Activated naive CD8-positive, alpha-beta T cell treated with anti-CD3 and anti-CD28 coated beads, Interleukin-2, amount 10 ng/mL, durations not matched to agents 7 days and 5 days (primary cell): ENCODE results near the gene RPTN. TPM values are rescaled to one million over a fixed set of nuclear protein-coding genes. Genes with fewer than 3 reads are reported as not detected.

Experiments used
- ATAC-seq: fragments of 150-1000 bp; cut with Tn5 transposase; one replicate; pipeline ENCODE4 v1.10.0; 2021; ENCODE audit warnings: low read depth, moderate library complexity
- POLR2A ChIA-PET: fragments of 350-600 bp; sonication (Branson Sonifier 250); formaldehyde crosslinking; loops from one replicate; lab custom pipeline; 2021; ENCODE audit warnings: antibody characterized with exemption; lab: Charles Lee
- DNase-seq: peaks from one replicate; pipeline ENCODE4 v3.0.0; 2021
- H3K27ac Mint-ChIP-seq: one replicate; pipeline ENCODE4 v1.8.0; 2022; ENCODE audit warnings: mild to moderate bottlenecking, mixed read lengths
- H3K27me3 Mint-ChIP-seq: one replicate; pipeline ENCODE4 v1.8.0; 2022; ENCODE audit warnings: mild to moderate bottlenecking, moderate library complexity, mixed read lengths
- H3K36me3 Mint-ChIP-seq: one replicate; pipeline ENCODE4 v1.8.0; 2021; ENCODE audit warnings: mild to moderate bottlenecking, mixed read lengths
- H3K4me1 Mint-ChIP-seq: one replicate; pipeline ENCODE4 v1.8.0; 2021; ENCODE audit warnings: mixed read lengths
- H3K4me3 Mint-ChIP-seq: one replicate; pipeline ENCODE4 v1.8.0; 2022; ENCODE audit warnings: mild to moderate bottlenecking, moderate library complexity, mixed read lengths
- H3K9me3 Mint-ChIP-seq: one replicate; pipeline ENCODE4 v1.8.0; 2021; ENCODE audit warnings: mixed read lengths
- total RNA-seq, 2 experiments: library from RNA; stranded (reverse); gene quantifications; one replicate each; pipeline ENCODE4 v1.2.3, GENCODE V29; 2021

The RPTN gene
- total RNA-seq, result not detected

GRCh38 chr1:152159144-152159543 is at the start of gene RPTN:
Gene RPTN (minus strand): TSS chr1:152159228. CDS start chr1:152157889, 1,339 bp downstream.
- Mint-ChIP-seq H3K27me3 (peaks cover 7% of the 10 kb centered on the region), H3K36me3 (no peaks in the 10 kb centered on the region), H3K4me3 (no peak within 1 kb of the TSS), H3K9me3 (no peaks in the 10 kb centered on the region), H3K4me1 (no peaks in the 10 kb centered on the region), H3K27ac (no peak within 1 kb of the TSS)
- POLR2A ChIA-PET, result no interaction called here
- no peak for ATAC-seq
- DNase-seq, result no peak

- Mint-ChIP-seq H3K27ac (no peak overlapping the region), H3K27me3 (peaks cover 3% of the 10 kb centered on the region), H3K9me3 (no peaks in the 10 kb centered on the region), H3K4me1 (no peaks in the 10 kb centered on the region), H3K4me3 (no peak overlapping the region), H3K36me3 (no peaks in the 10 kb centered on the region)
- POLR2A ChIA-PET, result no interaction called here
- ATAC-seq (no peak), DNase-seq (no peak)
Measured at GRCh38 chr1:152198982-152199381, 40.0 kb upstream of the RPTN start.

GRCh38 chr1:152197361-152197941 is 38.4 kb upstream of the RPTN start:
- no peaks in the 10 kb centered on the region for H3K9me3 Mint-ChIP-seq
- H3K27me3 Mint-ChIP-seq, result peaks cover 3% of the 10 kb centered on the region
- ATAC-seq (no peak), DNase-seq (no peak)
- no peaks in the 10 kb centered on the region for H3K36me3 Mint-ChIP-seq
- POLR2A ChIA-PET, result no interaction called here
- H3K27ac Mint-ChIP-seq, result no peak overlapping the region
- peaks cover 1% of the 10 kb centered on the region for H3K4me1 Mint-ChIP-seq
- no peak overlapping the region for H3K4me3 Mint-ChIP-seq

- H3K4me3 Mint-ChIP-seq, result no peak overlapping the region
- no peak overlapping the region for H3K27ac Mint-ChIP-seq
- H3K9me3 Mint-ChIP-seq, result no peaks in the 10 kb centered on the region
- DNase-seq (no peak), ATAC-seq (no peak)
- peaks cover 8% of the 10 kb centered on the region for H3K4me1 Mint-ChIP-seq
- H3K27me3 Mint-ChIP-seq, result peaks cover 3% of the 10 kb centered on the region
- no peaks in the 10 kb centered on the region for H3K36me3 Mint-ChIP-seq
- POLR2A ChIA-PET, result no interaction called here
Measured at GRCh38 chr1:152191711-152192110, 32.7 kb upstream of the RPTN start.

GRCh38 chr1:152191260-152191659 is 32.2 kb upstream of the RPTN start:
- peaks cover 3% of the 10 kb centered on the region for H3K27me3 Mint-ChIP-seq
- H3K27ac Mint-ChIP-seq, result no peak overlapping the region
- H3K4me1 Mint-ChIP-seq, result peaks cover 8% of the 10 kb centered on the region
- H3K4me3 Mint-ChIP-seq, result no peak overlapping the region
- no peaks in the 10 kb centered on the region for H3K9me3 Mint-ChIP-seq
- POLR2A ChIA-PET, result no interaction called here
- ATAC-seq, result no peak
- no peaks in the 10 kb centered on the region for H3K36me3 Mint-ChIP-seq
- no peak for DNase-seq

DNA sequence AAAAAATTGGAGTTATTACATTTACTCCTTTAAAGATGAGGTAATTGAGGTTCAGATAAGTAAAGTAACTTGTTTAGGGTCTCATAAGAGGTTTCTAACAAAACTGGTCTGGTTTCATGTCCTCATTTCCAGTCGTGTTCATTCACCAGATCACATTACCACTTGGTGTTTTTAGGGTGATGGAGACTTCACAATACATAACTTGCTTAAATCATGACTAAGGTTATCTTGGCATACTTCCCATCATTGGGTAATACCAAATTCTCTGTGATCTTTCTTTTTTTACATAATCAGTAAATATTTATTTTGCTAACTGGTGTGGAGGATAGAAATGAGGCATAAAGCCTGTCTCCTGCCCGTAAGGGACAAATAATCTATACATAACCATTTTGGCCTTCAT is 31.6 kb upstream of the RPTN start:
- Mint-ChIP-seq H3K27me3 (peaks cover 3% of the 10 kb centered on the region), H3K4me3 (no peak overlapping the region), H3K27ac (no peak overlapping the region), H3K4me1 (peaks cover 8% of the 10 kb centered on the region), H3K9me3 (no peaks in the 10 kb centered on the region), H3K36me3 (no peaks in the 10 kb centered on the region)
- ATAC-seq, result no peak
- POLR2A ChIA-PET, result no interaction called here
- no peak for DNase-seq

DNA sequence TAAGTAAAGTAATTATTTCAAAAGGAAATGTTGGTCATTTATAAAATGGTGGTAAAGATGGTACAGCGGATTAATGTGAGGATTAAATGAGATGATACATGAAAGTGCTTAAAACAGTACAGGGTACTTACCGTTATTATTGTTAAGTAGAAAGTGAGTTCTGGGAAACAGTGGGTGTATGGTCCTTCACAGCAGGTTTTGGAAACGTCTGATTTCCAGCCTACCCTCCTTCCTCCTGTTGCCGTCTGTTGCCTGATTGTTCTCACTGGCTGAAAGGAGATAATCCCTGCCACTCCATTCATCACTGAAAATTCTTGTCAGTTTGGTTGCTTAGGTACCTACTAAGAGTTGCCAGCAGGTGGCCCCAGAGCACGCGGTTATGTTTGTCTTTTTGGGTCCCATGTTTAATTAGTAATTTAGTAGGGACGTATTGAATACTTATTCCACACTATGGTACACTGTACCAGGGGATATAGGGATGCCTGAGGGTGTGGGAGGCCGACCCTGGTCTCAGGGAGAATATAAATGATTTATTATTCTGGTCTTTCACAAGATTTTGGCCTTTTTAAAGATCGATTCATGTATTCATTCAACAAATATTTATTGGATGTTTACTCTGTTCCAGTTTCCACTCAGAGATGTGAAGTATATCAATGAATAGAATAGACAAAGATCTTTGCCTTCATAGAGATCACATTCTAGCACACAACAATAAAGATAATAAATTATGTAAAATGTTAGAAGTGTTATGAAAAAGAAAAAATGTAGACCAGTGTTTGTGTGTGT is 30.8 kb upstream of the RPTN start:
- peak overlapping the region; percentile 81 for H3K4me3 Mint-ChIP-seq
- H3K27ac Mint-ChIP-seq, result no peak overlapping the region
- no peaks in the 10 kb centered on the region for H3K9me3 Mint-ChIP-seq
- H3K4me1 Mint-ChIP-seq, result peaks cover 11% of the 10 kb centered on the region
- no peaks in the 10 kb centered on the region for H3K36me3 Mint-ChIP-seq
- H3K27me3 Mint-ChIP-seq, result peaks cover 3% of the 10 kb centered on the region
- DNase-seq (peak; percentile 67), ATAC-seq (peak; percentile 47)
- POLR2A ChIA-PET, result interaction anchor here (2.0 kb wide), 1 partner anchor 269 kb away, joined by 22 read pairs; no protein-coding TSS in a partner anchor

DNA sequence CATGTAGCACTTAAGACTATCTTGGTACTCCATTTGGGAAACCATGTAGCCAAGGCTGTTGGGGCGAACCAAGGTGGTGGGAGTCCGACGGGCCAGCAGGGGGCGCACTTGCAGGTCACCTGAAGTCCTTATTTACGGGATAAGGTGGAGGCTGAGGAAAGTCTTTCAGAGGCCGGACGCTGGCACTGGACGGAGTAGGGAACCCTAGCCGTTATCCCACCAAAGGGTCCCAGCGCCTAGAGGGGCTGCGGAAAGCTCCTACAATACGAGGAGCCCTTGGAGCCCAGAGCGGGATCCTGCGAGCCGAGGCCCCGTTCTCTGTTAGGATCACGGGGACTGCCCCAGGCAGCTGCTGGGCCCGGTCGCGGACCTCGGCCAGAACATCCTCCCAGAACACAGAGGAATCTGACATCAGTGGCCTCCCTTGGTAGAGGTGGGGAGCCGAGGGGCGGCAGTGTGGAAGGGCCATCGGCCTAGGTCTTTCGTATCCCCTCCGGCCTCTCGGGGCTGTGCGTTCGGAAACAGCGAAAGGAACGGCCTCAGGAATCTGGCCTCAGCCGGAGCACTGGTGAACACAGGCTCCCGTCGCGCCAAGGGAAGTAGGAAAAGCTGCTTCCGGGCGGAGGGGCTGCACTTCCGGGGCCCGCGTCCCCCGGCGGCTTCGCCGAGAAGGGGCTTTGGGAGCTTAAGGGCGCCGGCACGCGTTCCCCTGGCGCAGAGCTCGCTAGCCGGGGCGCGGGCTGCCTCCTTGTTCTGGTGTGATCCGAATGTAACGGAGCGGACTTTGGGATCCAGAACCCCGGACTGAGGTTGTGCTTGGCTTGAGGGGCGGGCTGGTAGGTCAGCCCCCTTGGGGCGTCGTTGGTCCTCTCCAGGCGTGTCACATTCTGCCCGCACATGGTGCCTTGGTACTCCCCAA is 29.9 kb upstream of the RPTN start:
- peaks cover 5% of the 10 kb centered on the region for H3K27me3 Mint-ChIP-seq
- H3K4me3 Mint-ChIP-seq, result peak overlapping the region; percentile 81
- H3K4me1 Mint-ChIP-seq, result peaks cover 11% of the 10 kb centered on the region
- POLR2A ChIA-PET, result interaction anchor here (2.0 kb wide), 1 partner anchor 270 kb away, joined by 22 read pairs; no protein-coding TSS in a partner anchor
- no peaks in the 10 kb centered on the region for H3K9me3 Mint-ChIP-seq
- H3K27ac Mint-ChIP-seq, result peak overlapping the region; percentile 40
- no peaks in the 10 kb centered on the region for H3K36me3 Mint-ChIP-seq
- ATAC-seq (peak; percentile 69), DNase-seq (peak; percentile 85)

- Mint-ChIP-seq H3K36me3 (no peaks in the 10 kb centered on the region), H3K4me3 (no peak overlapping the region), H3K4me1 (peaks cover 10% of the 10 kb centered on the region), H3K27ac (no peak overlapping the region), H3K27me3 (peaks cover 5% of the 10 kb centered on the region), H3K9me3 (no peaks in the 10 kb centered on the region)
- ATAC-seq (no peak), DNase-seq (no peak)
- POLR2A ChIA-PET, result interaction anchor here (0.9 kb wide), 1 partner anchor 134 kb away, joined by 3 read pairs; no protein-coding TSS in a partner anchor
Measured at GRCh38 chr1:152186556-152187285, 27.7 kb upstream of the RPTN start.

DNA sequence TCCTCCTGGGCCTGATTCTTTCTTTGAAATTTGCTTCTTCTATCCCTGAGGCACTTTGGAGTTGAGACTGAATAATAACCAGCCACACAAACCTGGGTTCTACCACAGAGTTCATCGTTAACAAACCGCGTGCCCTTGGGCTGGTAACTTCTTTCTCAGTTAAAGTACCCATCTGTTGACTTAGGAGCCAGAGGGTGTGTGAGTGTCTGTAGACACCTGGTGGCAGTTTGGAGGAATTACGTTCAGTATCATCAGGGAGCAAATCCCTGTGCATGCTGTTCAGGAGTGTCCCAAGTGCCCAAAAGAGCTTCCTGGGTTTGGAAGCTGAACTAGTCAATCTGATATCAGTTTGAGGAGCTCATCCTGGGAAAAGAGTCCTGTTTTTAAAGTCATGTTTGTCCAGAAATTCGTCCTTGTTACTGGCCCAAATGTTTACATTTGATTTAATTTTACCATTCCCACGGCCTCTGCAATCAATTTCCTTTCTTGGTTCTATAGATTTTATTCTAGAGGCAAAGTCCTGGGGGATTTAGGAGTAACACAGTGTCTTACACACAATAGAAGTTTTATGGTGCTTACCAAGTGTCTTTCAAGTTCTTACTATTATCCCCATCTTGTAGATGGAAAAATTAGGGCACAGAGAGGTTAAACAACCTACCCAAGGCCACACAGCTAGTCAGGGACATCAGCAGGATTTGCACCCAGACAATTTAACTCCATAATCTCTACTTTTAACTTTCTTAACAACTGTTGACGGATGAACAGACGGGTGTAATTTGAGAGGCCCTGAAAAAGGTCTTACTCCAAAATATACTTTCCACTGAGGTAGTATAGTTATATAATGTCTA is 26.7 kb upstream of the RPTN start:
- DNase-seq, result no peak
- H3K36me3 Mint-ChIP-seq, result no peaks in the 10 kb centered on the region
- no peaks in the 10 kb centered on the region for H3K9me3 Mint-ChIP-seq
- H3K4me3 Mint-ChIP-seq, result no peak overlapping the region
- POLR2A ChIA-PET, result no interaction called here
- peaks cover 2% of the 10 kb centered on the region for H3K27me3 Mint-ChIP-seq
- peaks cover 9% of the 10 kb centered on the region for H3K4me1 Mint-ChIP-seq
- ATAC-seq, result peak; percentile 46
- no peak overlapping the region for H3K27ac Mint-ChIP-seq

GRCh38 chr1:152182944-152183361 is 23.9 kb upstream of the RPTN start:
- DNase-seq (no peak), ATAC-seq (no peak)
- POLR2A ChIA-PET, result interaction anchor here (1.9 kb wide), 1 partner anchor 135 kb away, joined by 5 read pairs; no protein-coding TSS in a partner anchor

GRCh38 chr1:152182431-152182830 is 23.4 kb upstream of the RPTN start:
- no peak overlapping the region for H3K4me3 Mint-ChIP-seq
- no peak overlapping the region for H3K27ac Mint-ChIP-seq
- H3K4me1 Mint-ChIP-seq, result peaks cover 3% of the 10 kb centered on the region
- H3K27me3 Mint-ChIP-seq, result peaks cover 7% of the 10 kb centered on the region
- ATAC-seq (no peak), DNase-seq (no peak)
- no peaks in the 10 kb centered on the region for H3K36me3 Mint-ChIP-seq
- no peaks in the 10 kb centered on the region for H3K9me3 Mint-ChIP-seq
- POLR2A ChIA-PET, result interaction anchor here (1.9 kb wide), 1 partner anchor 134 kb away, joined by 5 read pairs; no protein-coding TSS in a partner anchor

More at GRCh38 chr1:152182944-152183361, 23.9 kb upstream of the RPTN start:
- no peaks in the 10 kb centered on the region for H3K36me3 Mint-ChIP-seq
- no peak overlapping the region for H3K27ac Mint-ChIP-seq
- H3K27me3 Mint-ChIP-seq, result peaks cover 7% of the 10 kb centered on the region
- no peaks in the 10 kb centered on the region for H3K9me3 Mint-ChIP-seq
- no peak overlapping the region for H3K4me3 Mint-ChIP-seq
- peaks cover 3% of the 10 kb centered on the region for H3K4me1 Mint-ChIP-seq
